Nephron (organoid): Measurements from ENCODE around the gene NEDD1.

ENCODE experiments used
- H3K27ac Mint-ChIP-seq, 3 experiments: 2 replicates each; pipeline ENCODE4 v1.8.0; 2020; ENCODE audit warnings: mixed read lengths in 3 of 3, mild to moderate bottlenecking in 2 of 3, moderate library complexity in 1 of 3
- H3K27me3 Mint-ChIP-seq: 2 replicates; pipeline ENCODE4 v1.8.0; 2021; ENCODE audit warnings: low read depth, mild to moderate bottlenecking, moderate library complexity, mixed read lengths
- H3K36me3 Mint-ChIP-seq: 2 replicates; pipeline ENCODE4 v1.8.0; 2020; ENCODE audit warnings: low read depth, mixed read lengths
- H3K4me1 Mint-ChIP-seq: 2 replicates; pipeline ENCODE4 v1.8.0; 2020; ENCODE audit warnings: mixed read lengths
- H3K4me3 Mint-ChIP-seq, 3 experiments: 2 replicates each; pipeline ENCODE4 v1.8.0; 2020; ENCODE audit warnings: mild to moderate bottlenecking in 3 of 3, mixed read lengths in 3 of 3, moderate library complexity in 2 of 3
- H3K9me3 Mint-ChIP-seq: 2 replicates; pipeline ENCODE4 v1.8.0; 2020; ENCODE audit warnings: mixed read lengths
- TF ChIP-seq, protein P1 (sequence below), 3 experiments: fragments of 200-600 bp; sonication (generic); IDR thresholded peaks; one replicate each; pipeline ENCODE4 v1.5.0; 2021; ENCODE audit warnings: antibody characterized with exemption in 3 of 3; ENCODE audit not compliant: unreplicated experiment in 3 of 3

Gene NEDD1

DNA sequence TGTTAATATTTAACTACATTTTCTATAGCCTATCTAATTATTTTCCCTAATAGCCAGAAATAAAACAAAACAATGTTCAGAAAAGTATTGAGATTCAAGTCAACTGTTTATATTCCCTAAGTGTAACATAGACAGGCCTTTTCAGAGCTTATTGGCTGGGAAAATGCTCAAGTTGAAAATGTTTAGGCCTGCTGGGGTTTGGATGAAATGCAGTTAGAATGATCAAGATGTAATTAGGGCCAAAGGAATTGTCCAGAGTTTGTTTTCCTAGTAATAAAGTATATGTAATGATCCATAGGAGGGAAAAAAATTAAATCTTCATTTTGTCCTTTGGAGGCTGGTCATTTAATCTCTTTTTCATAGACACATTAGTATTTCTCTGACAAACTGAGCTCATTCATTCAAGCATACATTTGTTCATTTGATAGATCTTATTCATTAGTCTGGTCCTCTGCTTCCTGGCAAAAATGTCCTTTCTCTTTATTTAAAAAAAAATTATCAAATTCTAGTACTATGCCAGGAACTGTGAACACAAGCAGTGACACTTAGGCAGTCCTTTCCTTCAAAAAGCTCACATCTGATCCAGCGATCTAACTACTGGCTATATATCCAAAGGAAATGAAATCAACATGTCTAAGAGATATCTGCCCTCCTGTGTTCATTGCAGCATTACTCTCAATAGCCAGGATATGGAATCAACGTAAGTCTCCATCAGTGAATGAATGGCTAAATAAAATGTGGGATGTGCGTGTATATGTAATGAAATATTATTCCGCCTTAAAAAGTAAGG, 40.1 kb upstream of the NEDD1 start:
- Mint-ChIP-seq H3K4me1 (peaks cover 5% of the 10 kb centered on the region), H3K4me3 (no peak overlapping the region), H3K36me3 (no peaks in the 10 kb centered on the region), H3K9me3 (peaks cover 16% of the 10 kb centered on the region), H3K27ac (no peak overlapping the region), H3K27me3 (no peaks in the 10 kb centered on the region)
- TF ChIP-seq, protein P1, sequence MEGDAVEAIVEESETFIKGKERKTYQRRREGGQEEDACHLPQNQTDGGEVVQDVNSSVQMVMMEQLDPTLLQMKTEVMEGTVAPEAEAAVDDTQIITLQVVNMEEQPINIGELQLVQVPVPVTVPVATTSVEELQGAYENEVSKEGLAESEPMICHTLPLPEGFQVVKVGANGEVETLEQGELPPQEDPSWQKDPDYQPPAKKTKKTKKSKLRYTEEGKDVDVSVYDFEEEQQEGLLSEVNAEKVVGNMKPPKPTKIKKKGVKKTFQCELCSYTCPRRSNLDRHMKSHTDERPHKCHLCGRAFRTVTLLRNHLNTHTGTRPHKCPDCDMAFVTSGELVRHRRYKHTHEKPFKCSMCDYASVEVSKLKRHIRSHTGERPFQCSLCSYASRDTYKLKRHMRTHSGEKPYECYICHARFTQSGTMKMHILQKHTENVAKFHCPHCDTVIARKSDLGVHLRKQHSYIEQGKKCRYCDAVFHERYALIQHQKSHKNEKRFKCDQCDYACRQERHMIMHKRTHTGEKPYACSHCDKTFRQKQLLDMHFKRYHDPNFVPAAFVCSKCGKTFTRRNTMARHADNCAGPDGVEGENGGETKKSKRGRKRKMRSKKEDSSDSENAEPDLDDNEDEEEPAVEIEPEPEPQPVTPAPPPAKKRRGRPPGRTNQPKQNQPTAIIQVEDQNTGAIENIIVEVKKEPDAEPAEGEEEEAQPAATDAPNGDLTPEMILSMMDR (IDR thresholded peaks at IDR 0.05; ENCODE audit: unreplicated experiment in 3 of 3) = no peak

DNA sequence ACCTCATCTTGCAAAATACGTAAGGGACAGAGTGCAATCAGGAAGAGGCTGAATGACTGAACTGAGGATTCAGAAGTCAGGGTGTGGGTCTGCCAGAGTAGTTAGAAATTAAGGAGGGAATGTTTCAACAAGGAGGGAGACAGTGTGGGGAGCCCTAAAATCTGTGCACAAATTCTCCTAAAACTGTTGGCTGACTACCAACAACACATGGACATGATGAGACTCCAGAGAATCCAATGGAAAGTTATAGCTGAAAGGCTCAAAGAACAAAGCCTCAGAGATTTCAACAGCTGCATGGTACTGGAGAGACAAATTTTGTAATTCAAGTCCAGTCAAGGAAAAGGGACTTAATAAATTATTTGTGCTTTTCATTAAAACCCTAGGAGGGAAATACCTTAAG, 36.1 kb upstream of the NEDD1 start:
- TF ChIP-seq, protein P1 (IDR thresholded peaks at IDR 0.05; ENCODE audit: unreplicated experiment in 3 of 3) = no peak
- no peak overlapping the region for H3K4me3 Mint-ChIP-seq
- peaks cover 26% of the 10 kb centered on the region for H3K9me3 Mint-ChIP-seq
- peaks cover 5% of the 10 kb centered on the region for H3K4me1 Mint-ChIP-seq
- peak overlapping the region in 1 of 3 experiments; percentile 24 for H3K27ac Mint-ChIP-seq
- H3K27me3 Mint-ChIP-seq = no peaks in the 10 kb centered on the region
- H3K36me3 Mint-ChIP-seq = no peaks in the 10 kb centered on the region

DNA sequence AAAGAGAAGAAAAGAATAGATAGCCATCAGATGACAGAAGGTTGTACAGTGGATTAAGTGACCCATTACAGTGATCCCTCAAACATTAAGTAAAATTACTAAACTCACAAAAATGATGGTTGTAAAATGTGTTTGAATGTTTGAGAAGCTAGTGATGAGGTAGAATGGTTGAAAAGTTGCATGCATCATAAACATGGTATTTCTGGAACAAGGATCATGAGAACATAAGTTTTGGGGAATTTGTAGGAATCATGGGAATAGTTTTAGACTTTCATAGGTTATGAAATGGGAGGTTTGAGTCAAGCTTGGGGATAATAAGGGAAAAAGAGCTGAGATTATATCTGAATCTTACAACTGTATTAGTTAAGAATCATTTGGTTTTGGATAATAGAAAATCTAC, 34.1 kb upstream of the NEDD1 start:
- Mint-ChIP-seq H3K4me1 (peaks cover 5% of the 10 kb centered on the region), H3K9me3 (peaks cover 23% of the 10 kb centered on the region), H3K27me3 (peaks cover 9% of the 10 kb centered on the region), H3K27ac (no peak overlapping the region), H3K36me3 (no peaks in the 10 kb centered on the region), H3K4me3 (no peak overlapping the region)
- TF ChIP-seq, protein P1 (IDR thresholded peaks at IDR 0.05; ENCODE audit: unreplicated experiment in 3 of 3) = no peak

- TF ChIP-seq, protein P1 (IDR thresholded peaks at IDR 0.05; ENCODE audit: unreplicated experiment in 3 of 3) = no peak
- Mint-ChIP-seq H3K36me3 (no peaks in the 10 kb centered on the region), H3K27ac (no peak overlapping the region), H3K9me3 (peaks cover 23% of the 10 kb centered on the region), H3K4me1 (peaks cover 5% of the 10 kb centered on the region), H3K4me3 (no peak overlapping the region), H3K27me3 (peaks cover 14% of the 10 kb centered on the region)
Measured at GRCh38 chr12:96874211-96874610, 32.8 kb upstream of the NEDD1 start.

GRCh38 chr12:96876966-96877365, 30.1 kb upstream of the NEDD1 start:
- TF ChIP-seq, protein P1 (IDR thresholded peaks at IDR 0.05; ENCODE audit: unreplicated experiment in 3 of 3) = no peak
- no peaks in the 10 kb centered on the region for H3K4me1 Mint-ChIP-seq
- no peak overlapping the region for H3K27ac Mint-ChIP-seq
- H3K36me3 Mint-ChIP-seq = no peaks in the 10 kb centered on the region
- H3K9me3 Mint-ChIP-seq = peaks cover 19% of the 10 kb centered on the region
- H3K4me3 Mint-ChIP-seq = no peak overlapping the region
- peaks cover 14% of the 10 kb centered on the region for H3K27me3 Mint-ChIP-seq

DNA sequence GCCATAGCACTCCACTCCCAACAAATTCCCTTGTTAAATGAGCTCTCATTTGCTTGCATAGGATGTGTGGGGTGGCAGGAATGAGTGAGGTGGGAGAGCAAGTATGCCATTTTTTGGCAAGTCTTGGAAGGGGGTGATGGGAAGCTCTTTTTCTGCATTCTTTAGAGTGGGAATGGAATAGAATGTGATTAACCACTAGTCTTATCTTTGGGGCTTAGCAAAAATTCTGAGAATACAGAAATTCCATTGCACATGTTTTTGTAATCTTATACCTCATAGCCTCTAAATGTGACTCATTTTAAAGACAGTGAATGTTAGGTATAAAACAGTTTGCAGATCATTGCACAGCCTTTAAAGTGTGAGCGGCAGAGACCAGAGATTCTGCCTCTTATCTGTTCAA, 28.4 kb upstream of the NEDD1 start:
- peaks cover 14% of the 10 kb centered on the region for H3K27me3 Mint-ChIP-seq
- no peak overlapping the region for H3K27ac Mint-ChIP-seq
- H3K9me3 Mint-ChIP-seq = peaks cover 16% of the 10 kb centered on the region
- no peak overlapping the region for H3K4me3 Mint-ChIP-seq
- H3K36me3 Mint-ChIP-seq = no peaks in the 10 kb centered on the region
- TF ChIP-seq, protein P1 (IDR thresholded peaks at IDR 0.05; ENCODE audit: unreplicated experiment in 3 of 3) = no peak
- no peaks in the 10 kb centered on the region for H3K4me1 Mint-ChIP-seq
